ENCODE results near the gene STX5.
"Not testable (repeated sequence)": the region's sequence is repeated elsewhere in the genome, so short reads cannot be mapped to it uniquely, and the experiment has no call there.

Gene STX5

GRCh38 chr11:62830904-62831519 lies 839 bp downstream of the STX5 start:
- DNase-seq (ENCODE audit: low read depth in 3 of 3), result no peak

- not testable (repeated sequence) for DNase-seq (ENCODE audit: low read depth in 3 of 3)
Measured at GRCh38 chr11:62828130-62828529, 3.7 kb downstream of the STX5 start.

- no peak for DNase-seq (ENCODE audit: low read depth in 3 of 3)
Measured at GRCh38 chr11:62823677-62824076, 8.2 kb downstream of the STX5 start.

- DNase-seq (ENCODE audit: low read depth in 3 of 3), result no peak
Measured at GRCh38 chr11:62817129-62817528, 14.7 kb downstream of the STX5 start.

GRCh38 chr11:62816557-62816956 lies 15.3 kb downstream of the STX5 start:
- no peak for DNase-seq (ENCODE audit: low read depth in 3 of 3)

GRCh38 chr11:62811659-62812058 lies 20.2 kb downstream of the STX5 start:
- no peak for DNase-seq (ENCODE audit: low read depth in 3 of 3)

- DNase-seq (ENCODE audit: low read depth in 3 of 3), result no peak
Measured at GRCh38 chr11:62810748-62811147, 21.1 kb downstream of the STX5 start.

GRCh38 chr11:62806611-62807121 lies 25.2 kb downstream of the STX5 start:
- no peak for DNase-seq (ENCODE audit: low read depth in 3 of 3)

GRCh38 chr11:62805961-62806441 lies 25.9 kb downstream of the STX5 start:
- peak in 2 of 3 experiments; percentile 18 to 22 for DNase-seq (ENCODE audit: low read depth in 3 of 3)

GRCh38 chr11:62805076-62805892 lies 26.6 kb downstream of the STX5 start, which contains the start of gene NXF1:
TSS of gene NXF1 (minus strand) at chr11:62805440. CDS start at chr11:62805356, 84 bp downstream.
- DNase-seq (ENCODE audit: low read depth in 3 of 3), result peak; percentile 92 to 93 (median 93)

- DNase-seq (ENCODE audit: low read depth in 3 of 3), result peak in 1 of 3 experiments; percentile 15
Measured at GRCh38 chr11:62804310-62805075, 27.4 kb downstream of the STX5 start.

GRCh38 chr11:62801071-62801470 lies 30.8 kb downstream of the STX5 start:
- DNase-seq (ENCODE audit: low read depth in 3 of 3), result no peak

GRCh38 chr11:62799486-62799885 lies 32.4 kb downstream of the STX5 start:
- no peak for DNase-seq (ENCODE audit: low read depth in 3 of 3)

GRCh38 chr11:62796281-62796680 lies 35.6 kb downstream of the STX5 start:
- DNase-seq (ENCODE audit: low read depth in 3 of 3), result no peak

- no peak for DNase-seq (ENCODE audit: low read depth in 3 of 3)
Measured at GRCh38 chr11:62794201-62794775, 37.6 kb downstream of the STX5 start.

GRCh38 chr11:62792202-62792575 lies 39.7 kb downstream of the STX5 start:
- no peak for DNase-seq (ENCODE audit: low read depth in 3 of 3)

- DNase-seq (ENCODE audit: low read depth in 3 of 3), result peak; percentile 81 to 90 (median 85)
Measured at GRCh38 chr11:62791501-62792201, 40.2 kb downstream of the STX5 start, which contains the start of gene TMEM223. TSS of gene TMEM223 (minus strand) at chr11:62792006. CDS start at chr11:62791994, 12 bp downstream.

GRCh38 chr11:62789576-62789975 lies 42.3 kb downstream of the STX5 start:
- DNase-seq (ENCODE audit: low read depth in 3 of 3), result no peak

GRCh38 chr11:62788991-62789390 lies 42.9 kb downstream of the STX5 start:
- DNase-seq (ENCODE audit: low read depth in 3 of 3), result no peak

GRCh38 chr11:62787005-62787759 lies 44.7 kb downstream of the STX5 start, which contains the start of gene TMEM179B:
TSS of gene TMEM179B (plus strand) at chr11:62787402. CDS start at chr11:62787432, 30 bp downstream.
- peak; percentile 98 to 99 (median 99) for DNase-seq (ENCODE audit: low read depth in 3 of 3)
